NCI-H2196 (cell line): ENCODE results near the gene PTPRD.
"Not testable (repeated sequence)": the region's sequence is repeated elsewhere in the genome, so short reads cannot be mapped to it uniquely, and the experiment has no call there.

Experiments
- DNase-seq: peaks from one replicate; lab custom pipeline; 2025; ENCODE audit not compliant: unreplicated experiment; lab: John Stamatoyannopoulos, UW

PTPRD gene

GRCh38 chr9:8940650-8941049, 1672.2 kb downstream of the PTPRD start:
- no peak for DNase-seq

DNA sequence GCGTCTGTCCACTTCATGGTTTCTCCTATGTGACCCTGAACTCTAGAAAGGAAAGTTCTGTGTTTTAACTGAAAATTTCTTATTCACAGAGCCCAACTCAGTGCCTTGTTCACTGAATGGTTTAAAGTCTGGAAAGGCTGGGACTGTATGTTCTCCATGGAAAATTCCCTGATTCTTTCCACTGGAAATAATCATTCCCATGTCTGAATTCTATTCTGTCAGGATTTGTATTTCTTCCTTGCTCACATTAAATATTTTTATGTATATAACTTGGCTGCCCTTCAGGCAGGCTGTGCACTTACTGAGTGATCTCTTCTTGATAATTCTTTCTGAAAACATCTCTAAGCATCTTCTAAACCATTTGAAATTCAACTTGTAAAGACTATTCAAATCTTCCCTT, 1686.3 kb downstream of the PTPRD start:
- no peak for DNase-seq

- DNase-seq = no peak
Measured at GRCh38 chr9:8924562-8924961, 1688.2 kb downstream of the PTPRD start.

GRCh38 chr9:8920478-8921183, 1692.2 kb downstream of the PTPRD start:
- not testable (repeated sequence) for DNase-seq

- DNase-seq = no peak
Measured at GRCh38 chr9:8917956-8918739, 1694.7 kb downstream of the PTPRD start.

- DNase-seq = no peak
Measured at GRCh38 chr9:8916771-8917170, 1696.0 kb downstream of the PTPRD start.

GRCh38 chr9:8907868-8908267, 1704.9 kb downstream of the PTPRD start:
- no peak for DNase-seq

DNA sequence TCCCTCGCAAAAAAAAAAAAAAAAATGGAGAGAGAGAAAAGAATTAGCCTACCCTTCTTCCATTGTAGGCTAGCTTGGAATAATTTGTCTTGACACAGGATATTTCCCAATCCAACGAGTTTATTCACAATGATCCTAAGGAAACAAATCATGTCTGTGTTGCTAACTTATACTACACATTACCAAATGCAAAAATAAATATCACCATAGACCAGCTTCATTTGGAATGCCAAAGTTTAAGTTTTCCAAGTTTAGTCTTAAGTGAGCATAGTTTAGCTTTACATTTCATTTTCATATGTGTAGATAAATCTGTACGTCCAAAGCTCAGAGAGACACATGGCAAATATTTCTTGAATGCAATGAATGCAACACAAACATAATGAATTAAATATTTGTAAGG, 1707.1 kb downstream of the PTPRD start:
- no peak for DNase-seq

DNA sequence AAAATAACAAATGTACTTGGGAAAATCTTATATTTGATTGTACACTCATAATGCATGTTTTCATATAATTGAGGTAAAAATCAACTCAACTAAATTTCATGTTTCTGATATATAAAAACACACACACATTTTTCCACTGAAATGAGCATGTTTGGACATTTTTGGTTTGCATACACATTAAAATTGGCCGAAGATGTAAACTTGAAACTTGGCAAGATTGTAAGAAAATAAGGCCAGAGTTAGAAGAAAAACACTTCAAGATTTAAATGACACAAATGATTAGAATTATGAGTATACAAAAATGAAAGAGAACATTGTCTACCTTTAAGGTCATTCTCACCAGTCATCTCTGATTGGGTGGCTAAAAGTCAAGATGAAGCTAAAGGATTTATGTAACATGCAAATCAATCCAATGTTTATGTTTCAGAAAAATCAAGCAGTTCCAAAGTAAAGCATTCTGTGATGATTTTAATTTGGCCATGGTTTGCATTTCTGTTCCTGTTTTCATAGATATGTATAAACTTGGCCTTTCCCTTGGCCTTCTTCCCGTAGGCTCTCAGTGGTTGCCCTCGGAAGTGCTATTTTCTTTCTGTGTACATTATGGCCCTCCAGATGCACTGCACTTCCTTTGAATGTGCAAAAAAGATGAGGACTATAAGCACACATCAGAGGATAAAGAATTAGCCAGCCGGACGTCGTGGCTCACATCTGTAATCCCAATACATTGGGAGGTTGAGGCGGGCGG, 1707.9 kb downstream of the PTPRD start:
- DNase-seq = no peak

GRCh38 chr9:8903077-8903476, 1709.7 kb downstream of the PTPRD start:
- no peak for DNase-seq

GRCh38 chr9:8901146-8901545, 1711.7 kb downstream of the PTPRD start:
- DNase-seq = no peak

DNA sequence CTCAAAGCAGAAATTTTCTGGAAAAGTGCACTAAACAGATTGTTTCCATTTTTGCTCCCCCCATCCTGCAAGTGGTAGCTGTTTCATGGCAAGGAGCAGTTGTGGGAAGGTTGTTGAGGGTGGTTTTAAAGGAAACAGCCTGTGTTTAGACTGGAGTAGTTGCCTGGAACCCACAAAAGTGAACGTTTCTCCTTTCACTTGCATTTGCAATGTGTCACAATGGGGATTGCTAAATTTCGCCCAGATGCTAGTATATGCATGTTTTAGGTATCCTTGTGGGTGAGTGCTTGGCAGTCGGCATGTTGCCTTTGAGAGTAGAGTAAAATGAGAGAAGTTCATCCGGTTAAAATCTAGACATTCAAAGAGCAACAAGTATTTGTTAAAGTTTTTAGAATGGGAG, 1713.3 kb downstream of the PTPRD start:
- no peak for DNase-seq

- DNase-seq = peak; percentile 44
Measured at GRCh38 chr9:8895861-8896224, 1717.0 kb downstream of the PTPRD start.

- no peak for DNase-seq
Measured at GRCh38 chr9:8895106-8895860, 1717.5 kb downstream of the PTPRD start.

DNA sequence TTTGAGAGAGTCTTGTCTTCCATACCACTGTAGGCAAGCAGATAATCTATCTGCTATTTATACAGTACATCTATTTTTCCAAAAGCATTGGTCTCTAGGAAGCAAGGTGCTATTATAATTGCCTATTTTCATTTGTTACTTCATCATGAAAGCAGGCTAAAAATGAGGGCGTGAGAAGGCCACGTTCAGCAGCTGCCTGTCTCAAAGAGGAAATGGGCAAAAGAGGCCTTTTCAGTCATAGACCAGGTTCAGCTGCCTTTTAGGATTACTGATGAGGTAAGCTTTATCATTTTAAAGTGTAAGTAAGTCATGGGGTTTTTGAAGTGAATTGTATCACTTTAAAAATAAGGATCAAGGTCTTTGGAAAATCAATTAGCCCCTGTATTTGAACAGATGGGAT, 1722.1 kb downstream of the PTPRD start:
- no peak for DNase-seq

DNA sequence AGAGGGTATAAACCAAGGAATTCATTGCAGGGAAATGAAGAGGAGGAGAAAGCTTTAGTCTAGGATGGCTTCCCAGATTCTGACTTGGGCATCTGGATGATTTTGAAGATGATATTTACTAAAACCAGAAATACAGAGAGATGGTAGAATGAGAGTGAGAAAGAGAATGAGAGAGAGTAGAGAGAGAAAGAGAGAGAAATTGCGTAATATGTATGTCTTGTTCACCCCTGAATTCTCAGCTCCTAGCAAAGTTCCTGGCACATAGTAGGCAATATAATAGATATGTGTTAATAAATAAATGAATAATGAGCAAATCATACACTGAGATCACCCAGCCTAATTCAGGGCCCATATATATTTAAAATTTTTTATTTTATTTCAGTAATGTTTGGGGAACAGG, 1723.7 kb downstream of the PTPRD start:
- no peak for DNase-seq

DNA sequence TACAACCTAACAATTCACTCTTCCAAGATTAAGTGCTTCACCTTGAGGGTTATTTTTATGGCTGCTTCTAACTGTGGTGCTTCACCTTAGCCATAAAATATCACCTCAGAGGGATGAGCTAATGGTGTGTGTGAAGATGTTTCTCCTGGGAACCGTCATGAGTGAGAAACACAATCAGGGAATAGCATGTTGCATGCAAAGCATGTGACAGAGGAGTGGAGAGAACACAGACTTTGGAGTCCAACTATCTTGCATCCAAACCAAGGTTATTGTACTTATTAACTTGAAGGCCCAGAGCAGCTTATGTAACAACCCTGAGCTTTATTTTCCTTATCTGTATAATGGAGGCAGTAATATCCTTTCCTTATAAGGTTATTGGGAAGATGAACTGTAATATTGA, 1724.2 kb downstream of the PTPRD start:
- DNase-seq = no peak

GRCh38 chr9:8887369-8887768, 1725.4 kb downstream of the PTPRD start:
- DNase-seq = no peak

- no peak for DNase-seq
Measured at GRCh38 chr9:8883321-8883720, 1729.5 kb downstream of the PTPRD start.

DNA sequence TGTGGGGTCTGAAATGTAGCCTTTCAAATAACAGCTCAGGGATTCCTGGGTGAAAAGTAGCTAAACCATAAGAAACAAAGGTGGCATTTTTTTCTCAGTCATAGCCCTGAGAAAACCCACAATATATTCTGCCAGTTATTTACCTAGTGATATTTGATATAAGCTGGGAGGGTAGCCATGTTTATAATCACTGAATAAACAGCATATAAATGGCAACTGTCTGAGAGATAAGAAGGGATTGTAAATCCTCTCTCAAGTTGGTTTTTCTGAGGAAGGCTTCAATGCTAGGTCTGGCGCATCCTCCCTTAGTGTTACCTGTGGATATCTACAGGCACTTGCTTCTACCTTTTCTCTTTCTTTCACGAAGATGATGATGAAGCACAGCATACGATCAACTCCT, 1732.7 kb downstream of the PTPRD start:
- no peak for DNase-seq

DNA sequence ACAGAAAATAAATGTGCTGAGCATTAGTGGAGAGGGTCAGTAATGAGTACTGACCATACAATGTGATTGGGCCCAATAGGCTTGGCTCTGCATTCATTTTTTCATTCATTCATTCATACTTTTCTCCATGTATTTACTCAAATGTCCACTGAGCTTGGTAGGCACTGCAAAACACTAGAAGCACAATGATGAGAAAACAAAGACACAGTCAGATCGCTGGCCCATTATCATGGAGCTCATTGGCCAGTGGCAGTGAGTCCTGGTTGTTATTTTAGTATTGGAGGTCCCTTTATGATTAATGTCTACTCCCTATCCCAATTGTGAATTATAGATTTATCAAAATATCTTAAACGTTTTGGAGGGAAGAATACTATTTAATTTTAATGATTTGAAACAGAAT, 1733.5 kb downstream of the PTPRD start:
- DNase-seq = no peak
